ENCODE results near the gene WNK2.

DNA sequence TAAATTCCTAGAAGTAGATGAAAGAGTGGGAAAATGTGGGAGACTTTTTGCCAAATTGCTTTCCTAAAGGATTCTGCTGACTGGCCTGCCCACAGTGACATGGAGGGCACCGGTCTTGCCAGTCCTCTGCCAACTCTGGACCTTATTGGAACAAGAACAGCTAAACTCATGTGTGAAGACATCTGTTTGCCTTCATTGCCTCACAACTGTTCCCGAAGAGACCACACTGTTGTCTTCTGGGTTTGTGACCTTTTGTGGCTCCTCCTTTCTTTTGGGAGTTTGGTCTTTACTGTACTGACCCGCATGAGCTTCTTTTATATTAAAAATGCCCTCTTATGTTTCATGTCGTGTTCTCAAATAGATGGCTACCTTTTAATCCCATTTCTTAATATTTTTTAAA lies 16.1 kb upstream of the WNK2 start:
- TF ChIP-seq POLR2AphosphoS5 (IDR thresholded peaks at IDR 0.05; ENCODE audit: low read depth, low read length) (no peak), POLR2A (IDR thresholded peaks at IDR 0.05; ENCODE audit: low read depth, low read length) (no peak), TAF1 (IDR thresholded peaks at IDR 0.05; ENCODE audit: low read depth, low read length) (no peak)
